HL-60 (cell line): ENCODE data around the gene PKNOX1.

Source experiments
- CTCF ChIP-seq: IDR thresholded peaks from one replicate; pipeline ENCODE4 v1.5.1; 2011; ENCODE audit warnings: low read length, control low read depth, inconsistent platforms; ENCODE audit not compliant: insufficient read depth
- GABPA ChIP-seq: IDR thresholded peaks from 2 replicates; pipeline ENCODE4 v1.6.1; 2012; ENCODE audit warnings: low read depth
- POLR2AphosphoS5 ChIP-seq: IDR thresholded peaks from 2 replicates; pipeline ENCODE4 v1.6.1; 2012; ENCODE audit warnings: low read depth

- TF ChIP-seq POLR2AphosphoS5: no peak
- TF ChIP-seq CTCF: no peak
- no peak for TF ChIP-seq GABPA
These were observed 5.2 kb upstream of the PKNOX1 start for GRCh38 chr21:42969193-42969600.
